ENCODE data around the gene HK1.

GRCh38 chr10:69377933-69378332, 99.6 kb downstream of the HK1 start:
- TF ChIP-seq CTCF (conservative IDR thresholded peaks at IDR 0.05 in 1 of 2, IDR thresholded peaks at IDR 0.05 in 1 of 2; ENCODE audit: extremely low read depth in 1 of 2, insufficient read depth in 1 of 2, low read depth in 1 of 2, low read length in 2 of 2) (no peak), EZH2 (IDR thresholded peaks at IDR 0.05; ENCODE audit: borderline replicate concordance, low read length) (no peak)
